Measurements from ENCODE around the gene KIAA1328.

GRCh38 chr18:37254973-37255372 is 426.0 kb downstream of the KIAA1328 start:
- TF ChIP-seq FOSB (CRISPR knock-in tag; IDR thresholded peaks at IDR 0.05) (no peak), CHD2 (IDR thresholded peaks at IDR 0.05; ENCODE audit: low read length, partially characterized antibody) (no peak), JUNB (IDR thresholded peaks at IDR 0.05) (no peak), REST (IDR thresholded peaks at IDR 0.05) (no peak), ZNF302 (CRISPR knock-in tag; IDR thresholded peaks at IDR 0.05) (no peak), CTCF (IDR thresholded peaks at IDR 0.05) (no peak), HOXB13 (CRISPR knock-in tag; IDR thresholded peaks at IDR 0.05; ENCODE audit: low read depth) (no peak), HMGXB4 (CRISPR knock-in tag; IDR thresholded peaks at IDR 0.05; ENCODE audit: borderline replicate concordance) (no peak), ELK1 (IDR thresholded peaks at IDR 0.05; ENCODE audit: low read depth, low read length) (no peak), KDM5A (IDR thresholded peaks at IDR 0.05) (no peak), E2F6 (IDR thresholded peaks at IDR 0.05; ENCODE audit: borderline replicate concordance, low read depth) (no peak), POLR2A (IDR thresholded peaks at IDR 0.05; ENCODE audit: low read length) (no peak)
